Transverse colon (tissue), 3 donors: ENCODE measurements around the gene TMEM250.

ENCODE experiments used
- POLR2A ChIP-seq: fragments of 450-650 bp; IDR thresholded peaks from one replicate; pipeline ENCODE4 v1.6.1; 2016; ENCODE audit warnings: antibody characterized with exemption, mild to moderate bottlenecking, moderate library complexity
- TF ChIP-seq, protein P1 (sequence below), 5 experiments: fragments of 200-600 bp in 3 of 5; fragments of 450-650 bp in 2 of 5; sonication (generic) in 3 of 5; IDR thresholded peaks; 1 replicate in 2 of 5; 2 replicates in 3 of 5; pipeline ENCODE4 v1.5.1; 2016 to 2017; ENCODE audit warnings: antibody characterized with exemption in 5 of 5, inconsistent platforms in 3 of 5, mild to moderate bottlenecking in 2 of 5, moderate library complexity in 1 of 5

DNA sequence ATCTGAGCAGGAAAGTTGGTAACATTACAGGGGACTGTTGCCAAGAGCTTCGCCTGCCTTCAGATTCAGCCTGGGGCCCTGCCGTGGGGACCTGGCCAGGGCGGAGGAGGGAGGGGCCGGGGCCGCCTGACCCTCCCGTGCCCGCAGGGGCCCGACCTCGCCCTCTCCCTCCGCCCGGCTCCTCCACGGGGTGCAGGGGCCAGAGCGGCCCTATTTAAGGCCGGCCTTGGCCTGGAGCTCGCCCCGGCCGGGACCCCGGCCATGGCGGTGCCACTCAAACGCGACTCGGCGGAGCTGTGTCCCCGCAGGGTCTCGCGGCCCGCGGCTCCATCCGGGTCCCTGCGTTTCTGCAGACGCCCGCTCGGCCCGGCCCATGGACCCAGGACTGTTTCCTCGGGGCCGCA lies 757 bp downstream of the TMEM250 start:
- TF ChIP-seq, protein P1, sequence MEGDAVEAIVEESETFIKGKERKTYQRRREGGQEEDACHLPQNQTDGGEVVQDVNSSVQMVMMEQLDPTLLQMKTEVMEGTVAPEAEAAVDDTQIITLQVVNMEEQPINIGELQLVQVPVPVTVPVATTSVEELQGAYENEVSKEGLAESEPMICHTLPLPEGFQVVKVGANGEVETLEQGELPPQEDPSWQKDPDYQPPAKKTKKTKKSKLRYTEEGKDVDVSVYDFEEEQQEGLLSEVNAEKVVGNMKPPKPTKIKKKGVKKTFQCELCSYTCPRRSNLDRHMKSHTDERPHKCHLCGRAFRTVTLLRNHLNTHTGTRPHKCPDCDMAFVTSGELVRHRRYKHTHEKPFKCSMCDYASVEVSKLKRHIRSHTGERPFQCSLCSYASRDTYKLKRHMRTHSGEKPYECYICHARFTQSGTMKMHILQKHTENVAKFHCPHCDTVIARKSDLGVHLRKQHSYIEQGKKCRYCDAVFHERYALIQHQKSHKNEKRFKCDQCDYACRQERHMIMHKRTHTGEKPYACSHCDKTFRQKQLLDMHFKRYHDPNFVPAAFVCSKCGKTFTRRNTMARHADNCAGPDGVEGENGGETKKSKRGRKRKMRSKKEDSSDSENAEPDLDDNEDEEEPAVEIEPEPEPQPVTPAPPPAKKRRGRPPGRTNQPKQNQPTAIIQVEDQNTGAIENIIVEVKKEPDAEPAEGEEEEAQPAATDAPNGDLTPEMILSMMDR (IDR thresholded peaks at IDR 0.05), result no peak
- TF ChIP-seq POLR2A, result peak; percentile 41
